ENCODE data around the gene SERPINA4.

Gene SERPINA4, protein sequence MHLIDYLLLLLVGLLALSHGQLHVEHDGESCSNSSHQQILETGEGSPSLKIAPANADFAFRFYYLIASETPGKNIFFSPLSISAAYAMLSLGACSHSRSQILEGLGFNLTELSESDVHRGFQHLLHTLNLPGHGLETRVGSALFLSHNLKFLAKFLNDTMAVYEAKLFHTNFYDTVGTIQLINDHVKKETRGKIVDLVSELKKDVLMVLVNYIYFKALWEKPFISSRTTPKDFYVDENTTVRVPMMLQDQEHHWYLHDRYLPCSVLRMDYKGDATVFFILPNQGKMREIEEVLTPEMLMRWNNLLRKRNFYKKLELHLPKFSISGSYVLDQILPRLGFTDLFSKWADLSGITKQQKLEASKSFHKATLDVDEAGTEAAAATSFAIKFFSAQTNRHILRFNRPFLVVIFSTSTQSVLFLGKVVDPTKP

GRCh38 chr14:94560751-94561655, at the start of gene SERPINA4:
TSS of gene SERPINA4 (plus strand) at chr14:94561442. CDS start at chr14:94563483, 2,041 bp downstream.
- DNase-seq (ENCODE audit: low read depth in 1 of 2, low spot score in 1 of 2): no peak

DNA sequence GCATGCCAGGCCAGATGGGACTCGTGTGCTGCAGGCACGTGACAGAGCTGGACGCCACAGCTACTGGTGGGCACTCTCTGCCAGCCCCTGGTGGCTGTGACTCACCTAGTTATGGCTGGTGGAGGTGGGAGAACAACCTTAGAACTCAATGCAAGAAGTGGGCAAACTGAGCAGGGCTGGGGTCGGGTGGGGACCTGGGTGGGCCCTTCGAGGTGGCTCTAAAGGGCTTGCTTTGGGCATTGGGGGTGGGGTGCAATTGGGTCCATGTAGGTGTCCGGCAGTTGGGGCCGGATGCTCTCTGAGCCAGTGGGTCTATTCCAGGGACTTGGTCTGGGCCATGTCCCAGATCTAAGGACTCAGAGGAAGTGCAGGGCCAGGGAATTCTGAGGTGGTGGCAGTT, 46.9 kb upstream of the SERPINA4 start:
- no peak for DNase-seq (ENCODE audit: low read depth in 1 of 2, low spot score in 1 of 2)

- DNase-seq (ENCODE audit: low read depth in 1 of 2, low spot score in 1 of 2): no peak
Measured at GRCh38 chr14:94515426-94515825, 45.8 kb upstream of the SERPINA4 start.

DNA sequence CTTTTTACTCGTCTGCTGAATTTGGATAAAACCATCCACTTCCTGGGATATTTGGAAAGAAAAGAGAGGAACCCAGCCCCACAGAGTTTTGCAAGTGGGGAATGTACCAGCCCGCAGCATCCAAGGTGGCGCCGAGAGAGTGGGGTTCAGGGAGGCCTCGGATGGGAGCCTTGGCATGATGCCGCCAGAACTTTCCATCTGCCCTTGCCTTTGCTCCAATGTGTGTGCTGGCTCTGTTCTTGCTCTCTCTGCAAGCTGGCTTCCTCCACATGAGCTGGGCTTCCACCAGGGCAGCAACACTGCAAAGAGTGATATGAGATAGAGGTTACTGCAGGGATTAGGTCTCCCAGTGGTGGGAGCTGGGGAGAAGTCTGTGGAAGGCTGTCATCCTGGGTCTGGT, 45.4 kb upstream of the SERPINA4 start:
- no peak for DNase-seq (ENCODE audit: low read depth in 1 of 2, low spot score in 1 of 2)

DNA sequence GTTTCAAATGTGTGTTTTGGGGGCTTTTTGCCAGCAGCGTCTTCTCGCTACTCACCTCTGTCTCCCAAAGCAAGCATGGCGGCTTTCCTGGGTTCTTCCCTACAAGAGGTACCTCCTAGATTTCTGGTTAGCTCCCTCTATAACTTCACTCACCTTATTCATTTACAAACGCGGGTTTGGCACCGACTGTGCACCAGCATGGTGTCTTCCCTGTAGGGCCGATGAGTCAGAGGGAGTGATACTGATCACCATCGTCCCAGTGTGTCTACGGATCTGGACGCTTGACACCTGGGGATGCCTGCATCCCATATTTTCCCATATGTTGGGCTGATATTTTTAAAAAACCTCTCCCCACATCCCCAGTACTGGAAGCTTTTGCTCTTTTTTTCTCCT, 44.0 kb upstream of the SERPINA4 start:
- no peak for DNase-seq (ENCODE audit: low read depth in 1 of 2, low spot score in 1 of 2)

DNA sequence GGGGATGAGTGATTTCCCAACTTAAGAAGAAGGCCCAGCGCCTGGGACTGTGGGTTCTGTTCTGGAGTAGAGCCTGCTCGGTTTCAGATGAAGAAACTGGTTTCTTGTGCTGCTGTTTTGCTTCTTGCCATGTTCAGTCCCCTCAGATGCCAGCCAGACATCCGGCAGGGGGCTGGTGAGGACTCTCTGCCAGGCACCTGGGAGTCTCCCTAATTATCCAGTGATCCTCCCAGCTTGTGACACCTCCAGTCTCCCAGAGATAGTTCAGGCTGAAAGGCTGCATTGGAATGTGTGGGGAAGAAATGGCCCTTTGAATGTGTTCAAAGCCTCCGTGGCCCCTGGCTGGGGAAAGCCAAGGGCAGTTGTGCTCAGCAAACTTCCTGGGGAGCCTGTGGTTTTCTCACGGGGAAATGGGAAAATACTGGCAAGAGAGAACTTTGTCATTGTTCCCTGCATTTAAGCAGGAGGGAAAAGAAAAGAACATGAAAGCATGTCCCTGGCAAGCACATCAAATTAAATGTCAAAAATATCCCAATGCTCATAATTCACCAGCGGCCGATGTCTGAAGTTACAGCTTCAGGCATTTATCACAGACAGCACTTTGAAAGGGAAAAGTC, 43.5 kb upstream of the SERPINA4 start:
- no peak for DNase-seq (ENCODE audit: low read depth in 1 of 2, low spot score in 1 of 2)

- DNase-seq (ENCODE audit: low read depth in 1 of 2, low spot score in 1 of 2): no peak
Measured at GRCh38 chr14:94521375-94522114, 39.7 kb upstream of the SERPINA4 start.

DNA sequence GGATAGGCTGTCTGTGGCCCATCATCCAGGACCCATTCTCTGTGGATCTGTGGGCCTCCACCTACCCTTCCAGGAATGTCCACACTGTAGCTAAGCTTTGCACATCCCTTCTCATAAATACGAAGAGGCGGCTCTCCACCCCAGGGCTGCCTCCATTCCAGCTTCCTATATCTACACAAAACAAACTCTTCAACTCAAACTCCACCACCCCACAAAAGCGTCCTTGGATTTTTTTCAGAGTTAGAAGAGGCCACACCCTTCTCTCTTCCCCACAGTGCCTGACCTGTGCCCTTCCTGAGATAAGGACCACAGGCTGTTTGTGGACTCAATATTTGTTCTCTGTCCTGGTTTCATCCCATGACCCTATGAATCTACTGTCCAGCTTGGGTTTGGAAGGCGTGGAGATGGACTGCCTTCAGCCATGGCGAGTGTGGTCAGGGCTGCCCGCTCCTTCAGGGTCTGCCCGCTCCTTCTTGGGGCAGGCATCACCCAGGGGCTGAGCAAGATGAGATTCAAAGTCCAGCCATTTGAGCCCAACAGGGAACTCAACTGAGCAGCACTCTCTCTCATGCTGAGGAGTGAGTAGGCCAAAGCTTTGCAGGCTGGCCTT, 39.0 kb upstream of the SERPINA4 start:
- no peak for DNase-seq (ENCODE audit: low read depth in 1 of 2, low spot score in 1 of 2)

- DNase-seq (ENCODE audit: low read depth in 1 of 2, low spot score in 1 of 2): no peak
Measured at GRCh38 chr14:94523265-94523664, 38.0 kb upstream of the SERPINA4 start.

DNA sequence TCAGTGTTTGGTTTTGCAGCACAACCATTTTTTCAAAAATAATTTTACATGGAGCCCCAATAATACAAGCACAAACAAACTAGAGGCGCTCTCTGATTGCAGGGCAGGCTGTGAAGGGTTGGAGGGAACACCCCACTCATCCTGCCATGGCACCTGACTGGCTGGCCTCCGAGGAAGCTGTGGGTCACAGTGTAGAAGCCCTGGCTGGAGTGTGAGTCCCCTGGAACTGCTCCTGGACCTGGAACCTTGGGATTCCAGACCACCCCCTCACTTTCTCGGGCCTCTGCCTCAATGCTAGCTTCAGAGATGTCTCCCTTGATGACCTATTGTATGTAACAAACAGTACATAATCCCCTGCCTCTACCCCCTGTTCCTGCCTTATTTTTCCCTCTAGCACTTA, 37.1 kb upstream of the SERPINA4 start:
- DNase-seq (ENCODE audit: low read depth in 1 of 2, low spot score in 1 of 2): no peak

GRCh38 chr14:94531187-94531586, 30.1 kb upstream of the SERPINA4 start:
- DNase-seq (ENCODE audit: low read depth in 1 of 2, low spot score in 1 of 2): no peak

- no peak for DNase-seq (ENCODE audit: low read depth in 1 of 2, low spot score in 1 of 2)
Measured at GRCh38 chr14:94532447-94532846, 28.8 kb upstream of the SERPINA4 start.

GRCh38 chr14:94535506-94535905, 25.7 kb upstream of the SERPINA4 start:
- DNase-seq (ENCODE audit: low read depth in 1 of 2, low spot score in 1 of 2): no peak

- DNase-seq (ENCODE audit: low read depth in 1 of 2, low spot score in 1 of 2): no peak
Measured at GRCh38 chr14:94536836-94537235, 24.4 kb upstream of the SERPINA4 start.

DNA sequence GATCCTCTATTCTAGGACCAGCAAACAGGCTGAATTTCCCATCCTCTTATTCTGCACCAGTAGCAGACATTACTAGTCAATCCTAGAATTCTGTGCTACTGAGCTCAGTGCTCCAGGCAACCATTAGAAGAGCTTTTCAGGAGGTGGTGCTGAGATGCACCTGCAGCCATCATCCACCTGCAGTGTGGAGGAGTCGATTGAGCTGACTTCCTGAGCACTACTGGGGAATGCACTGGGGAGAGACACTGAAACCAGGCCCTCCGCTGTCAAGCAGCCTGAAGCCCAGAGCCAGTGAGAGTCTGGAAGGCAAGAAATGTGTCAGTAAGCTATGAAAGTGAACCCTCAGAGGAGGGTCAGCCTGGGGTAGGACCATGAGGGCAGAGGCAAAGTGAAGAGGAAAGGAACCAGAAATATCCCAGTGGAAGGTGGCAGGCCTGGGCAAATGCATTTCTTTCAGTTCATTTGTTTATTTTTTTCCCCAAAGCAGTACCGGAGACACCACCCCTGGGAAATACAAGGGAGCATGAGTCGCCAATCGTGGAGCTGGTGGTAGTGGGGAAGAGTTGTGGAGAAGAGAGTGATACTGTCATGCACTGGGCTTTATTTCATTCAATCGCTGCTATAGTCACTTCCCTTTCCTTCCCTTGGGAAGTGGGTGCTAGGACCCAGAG, 23.0 kb upstream of the SERPINA4 start:
- DNase-seq (ENCODE audit: low read depth in 1 of 2, low spot score in 1 of 2): no peak

DNA sequence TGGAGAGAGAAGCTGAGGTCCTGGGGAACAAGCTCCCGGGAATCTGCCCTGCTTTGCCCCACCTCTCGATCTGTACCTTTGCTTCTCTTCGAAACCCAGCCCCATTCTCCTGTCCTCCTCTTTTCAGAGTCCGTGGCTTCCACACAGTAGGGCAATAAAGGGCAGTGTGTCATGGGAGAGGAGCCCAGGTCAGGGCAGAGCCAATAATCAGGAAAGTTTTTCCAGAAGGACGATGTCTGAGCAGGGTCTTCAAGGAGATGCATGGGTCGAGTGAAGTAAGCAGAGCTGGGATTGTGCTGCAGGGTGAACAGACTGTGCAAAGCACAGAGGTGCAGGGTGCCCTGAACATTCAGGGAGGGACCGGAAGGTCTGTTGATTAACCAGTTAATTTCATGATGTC, 22.1 kb upstream of the SERPINA4 start:
- no peak for DNase-seq (ENCODE audit: low read depth in 1 of 2, low spot score in 1 of 2)

GRCh38 chr14:94540031-94540794, 21.0 kb upstream of the SERPINA4 start:
- no peak for DNase-seq (ENCODE audit: low read depth in 1 of 2, low spot score in 1 of 2)

DNA sequence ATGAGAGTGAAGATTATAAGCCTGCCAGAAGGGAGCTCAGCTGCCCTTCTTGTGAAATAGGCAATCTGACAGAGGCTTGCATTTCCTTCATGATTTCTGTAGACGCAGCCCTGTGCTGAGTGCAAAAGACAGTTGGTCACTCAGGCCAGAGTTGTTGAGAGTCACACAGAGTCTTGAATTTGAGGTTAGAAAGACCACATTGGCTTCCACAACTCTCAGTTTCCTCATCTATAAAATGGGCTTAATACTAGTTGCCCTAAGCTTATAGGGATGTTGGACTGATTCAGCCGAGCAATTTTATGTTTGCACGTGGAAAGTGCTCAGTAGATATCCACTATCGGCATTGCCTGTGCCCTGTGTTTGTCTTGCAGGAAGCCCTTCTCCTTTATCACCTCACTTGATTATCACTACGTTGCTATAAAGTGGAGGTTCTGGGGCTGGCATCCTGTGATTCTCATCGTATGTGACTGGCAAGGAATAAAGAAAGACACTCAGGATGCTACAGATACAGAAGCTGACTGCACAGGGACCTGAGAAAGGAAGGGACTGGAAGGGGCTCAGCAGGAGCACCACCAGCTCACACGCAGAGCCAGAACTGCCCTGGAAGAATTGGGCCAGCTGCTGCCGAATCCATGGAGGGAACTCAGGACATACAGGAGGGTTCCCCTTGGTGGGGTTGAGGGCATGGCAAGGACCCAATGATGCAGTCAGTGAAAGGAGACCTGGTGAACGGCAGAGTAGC, 19.8 kb upstream of the SERPINA4 start:
- DNase-seq (ENCODE audit: low read depth in 1 of 2, low spot score in 1 of 2): no peak

Data from activated CD4-positive, alpha-beta T cell treated with anti-CD3 and anti-CD28 coated beads, Interleukin-2, amount 50 U/mL, for 24 hours (primary cell).